GM23338 (cell line): ENCODE data around the gene ZNF562. TPM values are rescaled to one million over a fixed set of nuclear protein-coding genes. Genes with fewer than 3 reads are reported as not detected.

Source experiments
- ATAC-seq: fragments of 200-7000 bp; cut with Tn5 transposase; 3 replicates; pipeline ENCODE4 v1.9.1; 2020
- DNase-seq: peaks from one replicate; pipeline ENCODE4 v3.0.0-alpha.2; 2015; ENCODE audit warnings: low spot score
- H2AFZ ChIP-seq: fragments of 200-600 bp; sonication (generic); 2 replicates; pipeline ENCODE4 v1.8.0; 2016; ENCODE audit warnings: antibody characterized with exemption, mild to moderate bottlenecking, moderate library complexity
- H3F3A ChIP-seq: fragments of 200-600 bp; sonication (generic); replicated peaks from 2 replicates; pipeline ENCODE4 v1.8.0; 2017; ENCODE audit warnings: antibody characterized with exemption, mixed run types, low read depth
- H3K27ac ChIP-seq: fragments of 200-600 bp; sonication (generic); 2 replicates; pipeline ENCODE4 v1.6.1; 2016; ENCODE audit warnings: low read depth
- H3K27me3 ChIP-seq: fragments of 200-600 bp; sonication (generic); 2 replicates; pipeline ENCODE4 v1.8.0; 2016; ENCODE audit warnings: mild to moderate bottlenecking, mixed run types, moderate library complexity; ENCODE audit not compliant: insufficient read depth
- H3K36me3 ChIP-seq: fragments of 200-600 bp; sonication (generic); 2 replicates; pipeline ENCODE4 v1.8.0; 2016; ENCODE audit warnings: mild to moderate bottlenecking; ENCODE audit not compliant: insufficient read depth
- H3K4me1 ChIP-seq: fragments of 200-600 bp; sonication (generic); 2 replicates; pipeline ENCODE4 v1.8.0; 2016; ENCODE audit warnings: mild to moderate bottlenecking, moderate library complexity; ENCODE audit not compliant: insufficient read depth
- H3K4me2 ChIP-seq: fragments of 200-600 bp; sonication (generic); 2 replicates; pipeline ENCODE4 v1.7.1; 2017; ENCODE audit warnings: mixed run types
- H3K4me3 ChIP-seq: fragments of 200-600 bp; sonication (generic); 2 replicates; pipeline ENCODE4 v1.6.1; 2016; ENCODE audit warnings: mixed run types
- H3K79me2 ChIP-seq: fragments of 200-600 bp; sonication (generic); replicated peaks from 2 replicates; pipeline ENCODE4 v1.8.0; 2017; ENCODE audit warnings: mild to moderate bottlenecking; ENCODE audit not compliant: insufficient read depth
- H3K9me2 ChIP-seq: fragments of 200-600 bp; sonication (generic); 2 replicates; pipeline ENCODE4 v1.8.0; 2017; ENCODE audit not compliant: insufficient read depth
- H4K20me1 ChIP-seq: fragments of 200-600 bp; sonication (generic); replicated peaks from 2 replicates; pipeline ENCODE4 v1.8.0; 2017; ENCODE audit warnings: mild to moderate bottlenecking; ENCODE audit not compliant: insufficient read depth
- H3K27ac Mint-ChIP-seq: 2 replicates; pipeline ENCODE4 v1.8.0; 2020; ENCODE audit warnings: inconsistent platforms, mild to moderate bottlenecking, moderate library complexity, mixed read lengths
- H3K27me3 Mint-ChIP-seq: 3 replicates; pipeline ENCODE4 v1.8.0; 2022; ENCODE audit warnings: low read depth, mild to moderate bottlenecking, moderate library complexity, mixed read lengths, inconsistent platforms; ENCODE audit not compliant: insufficient read depth, poor library complexity
- H3K36me3 Mint-ChIP-seq: 3 replicates; pipeline ENCODE4 v1.8.0; 2021; ENCODE audit warnings: low read depth, mild to moderate bottlenecking, inconsistent platforms, moderate library complexity, mixed read lengths
- H3K4me1 Mint-ChIP-seq: 3 replicates; pipeline ENCODE4 v1.8.0; 2020; ENCODE audit warnings: mild to moderate bottlenecking, inconsistent platforms, mixed read lengths
- H3K4me3 Mint-ChIP-seq: 3 replicates; pipeline ENCODE4 v1.8.0; 2021; ENCODE audit warnings: moderate library complexity, mild to moderate bottlenecking, inconsistent platforms, mixed read lengths
- H3K9me3 Mint-ChIP-seq: 3 replicates; pipeline ENCODE4 v1.8.0; 2020; ENCODE audit warnings: moderate library complexity, mild to moderate bottlenecking, inconsistent platforms, mixed read lengths
- CREB1 ChIP-seq: fragments of 250-450 bp; sonication (Bioruptor Pico); IDR thresholded peaks from 2 replicates; pipeline ENCODE4 v1.5.0; 2020; ENCODE audit warnings: low read depth, mild to moderate bottlenecking, moderate library complexity
- CTCF ChIP-seq, 2 experiments: fragments of 200-600 bp in 1 of 2; sonication (generic) in 1 of 2; conservative IDR thresholded peaks; 2 replicates each; pipeline versions ENCODE4 v1.5.1 to v1.6.1; 2016 to 2017; ENCODE audit warnings: antibody characterized with exemption in 2 of 2, low read depth in 2 of 2, mild to moderate bottlenecking in 2 of 2, moderate library complexity in 1 of 2
- ETS1 ChIP-seq: IDR thresholded peaks from 2 replicates; pipeline ENCODE4 v1.6.1; 2016; ENCODE audit warnings: antibody characterized with exemption
- EZH2 ChIP-seq: fragments of 200-600 bp; sonication (generic); IDR thresholded peaks from one replicate; pipeline ENCODE4 v1.8.0; 2017; ENCODE audit warnings: antibody characterized with exemption, mild to moderate bottlenecking, low read depth; ENCODE audit not compliant: unreplicated experiment
- EZH2phosphoT487 ChIP-seq: fragments of 200-600 bp; sonication (generic); IDR thresholded peaks from one replicate; pipeline ENCODE4 v1.8.1; 2018; ENCODE audit warnings: antibody characterized with exemption; ENCODE audit not compliant: unreplicated experiment
- JUNB ChIP-seq: IDR thresholded peaks from one replicate; pipeline ENCODE4 v1.6.1; 2016; ENCODE audit warnings: antibody characterized with exemption; ENCODE audit not compliant: unreplicated experiment
- NANOG ChIP-seq: IDR thresholded peaks from 2 replicates; pipeline ENCODE4 v1.6.1; 2016; ENCODE audit warnings: antibody characterized with exemption, borderline replicate concordance
- POLR2AphosphoS5 ChIP-seq: IDR thresholded peaks from 2 replicates; pipeline ENCODE4 v1.6.1; 2016; ENCODE audit warnings: antibody characterized with exemption, low read depth
- REST ChIP-seq: IDR thresholded peaks from one replicate; pipeline ENCODE4 v1.6.1; 2018; ENCODE audit warnings: antibody characterized with exemption; ENCODE audit not compliant: unreplicated experiment
- STAT1 ChIP-seq: IDR thresholded peaks from one replicate; pipeline ENCODE4 v1.6.1; 2016; ENCODE audit warnings: antibody characterized with exemption; ENCODE audit not compliant: unreplicated experiment
- ZNF114 ChIP-seq: fragments of 250-450 bp; sonication (Bioruptor Pico); IDR thresholded peaks from 2 replicates; pipeline ENCODE4 v1.5.0; 2020; ENCODE audit warnings: mild to moderate bottlenecking, moderate library complexity
- ZNF331 ChIP-seq: fragments of 250-450 bp; sonication (Bioruptor Pico); IDR thresholded peaks from 2 replicates; pipeline ENCODE4 v1.5.0; 2020; ENCODE audit warnings: low read depth, mild to moderate bottlenecking, moderate library complexity
- ZNF462 ChIP-seq: fragments of 250-450 bp; sonication (Bioruptor Pico); IDR thresholded peaks from 2 replicates; pipeline ENCODE4 v1.5.0; 2020; ENCODE audit warnings: mild to moderate bottlenecking, moderate library complexity
- polyA plus RNA-seq: library from polyadenylated mRNA; unstranded; fragments of >200 nt; fragmentation: Nextera tagmentation; extraction: Ambion mirVana; gene quantifications from 2 replicates; pipeline ENCODE4 v1.2.1, GENCODE V29; 2016
- total RNA-seq: library from RNA; depleted of rRNA; stranded (reverse); fragments of >200 nt; shearing (Covaris generic); gene quantifications from 2 replicates; pipeline ENCODE4 v1.2.3, GENCODE V29; 2014

Gene ZNF562
- total and polyA plus RNA-seq, 2 experiments from 2014 or later = 15.6 to 68.8 TPM

GRCh38 chr19:9610484-9611113 lies 64.3 kb downstream of the ZNF562 start:
- Mint-ChIP-seq H3K9me3 (peaks cover 67% of the 10 kb centered on the region), H3K36me3 (peaks cover 87% of the 10 kb centered on the region), H3K27ac (no peak overlapping the region), H3K4me1 (no peaks in the 10 kb centered on the region), H3K4me3 (no peak overlapping the region), H3K27me3 (no peaks in the 10 kb centered on the region)
- TF ChIP-seq JUNB (no peak), ZNF114 (CRISPR knock-in tag) (no peak), NANOG (no peak), EZH2phosphoT487 (no peak), CTCF (conservative IDR thresholded peaks at IDR 0.05; ENCODE audit: low read depth in 2 of 2) (no peak), REST (no peak), CREB1 (CRISPR knock-in tag) (no peak), ETS1 (no peak), STAT1 (no peak), ZNF462 (CRISPR knock-in tag) (no peak), EZH2 (no peak), ZNF331 (no peak), POLR2AphosphoS5 (no peak)
- Histone ChIP-seq H2AFZ (no peak overlapping the region), H3K36me3 (peaks cover 64% of the 10 kb centered on the region), H3K4me2 (no peak overlapping the region), H3K4me3 (no peak overlapping the region), H3K9me2 (no peaks in the 10 kb centered on the region), H3K79me2 (peaks cover 2% of the 10 kb centered on the region; the same call in 1 of the 2 replicates), H4K20me1 (no peaks in the 10 kb centered on the region), H3F3A (no peaks in the 10 kb centered on the region), H3K27me3 (no peaks in the 10 kb centered on the region), H3K27ac (no peak overlapping the region), H3K4me1 (no peaks in the 10 kb centered on the region)
- ATAC-seq (no peak), DNase-seq (no peak)
